Measurements from ENCODE around the gene CDK5RAP3. TPM values are rescaled to one million over a fixed set of nuclear protein-coding genes. Genes with fewer than 3 reads are reported as not detected.

CDK5RAP3 gene
- polyA plus RNA-seq, 1 donor from 2014 or later, result 343 TPM

GRCh38 chr17:47968836-47969235, 2.1 kb upstream of the CDK5RAP3 start:
- H3K9me2 ChIP-seq (ENCODE audit: insufficient read depth, low read length), result no peaks in the 10 kb centered on the region
- no peak overlapping the region for H3K4me2 ChIP-seq (ENCODE audit: low read length)
- no peaks in the 10 kb centered on the region for H4K20me1 ChIP-seq (ENCODE audit: insufficient read depth)
- H3K27me3 ChIP-seq (ENCODE audit: insufficient read depth, low read depth, low read length), result no peaks in the 10 kb centered on the region
- no peak overlapping the region for H3K9ac ChIP-seq (ENCODE audit: low read length)
- no peak overlapping the region for H3K27ac ChIP-seq (ENCODE audit: low read length)
- TF ChIP-seq MXI1 (conservative IDR thresholded peaks at IDR 0.05; ENCODE audit: poor library complexity, severe bottlenecking) (no peak), EZH2 (IDR thresholded peaks at IDR 0.05; ENCODE audit: borderline replicate concordance, insufficient read depth, low read length, poor library complexity, severe bottlenecking) (no peak), SMC3 (conservative IDR thresholded peaks at IDR 0.05; ENCODE audit: poor library complexity) (no peak), CTCF (IDR thresholded peaks at IDR 0.05; ENCODE audit: poor library complexity, severe bottlenecking) (no peak)
- no peaks in the 10 kb centered on the region for H3K36me3 ChIP-seq (ENCODE audit: insufficient read depth, low read length)
- H2AFZ ChIP-seq (ENCODE audit: low read depth, low read length), result no peak overlapping the region
- no peak overlapping the region for H3K4me3 ChIP-seq (ENCODE audit: low read length)
- H3K9me3 ChIP-seq (ENCODE audit: low read length), result no peaks in the 10 kb centered on the region
- H3F3A ChIP-seq (ENCODE audit: insufficient read depth, low read length, poor library complexity, severe bottlenecking), result no peaks in the 10 kb centered on the region
- H3K79me2 ChIP-seq (replicated peaks; ENCODE audit: insufficient read depth, low read length), result peaks cover 9% of the 10 kb centered on the region

DNA sequence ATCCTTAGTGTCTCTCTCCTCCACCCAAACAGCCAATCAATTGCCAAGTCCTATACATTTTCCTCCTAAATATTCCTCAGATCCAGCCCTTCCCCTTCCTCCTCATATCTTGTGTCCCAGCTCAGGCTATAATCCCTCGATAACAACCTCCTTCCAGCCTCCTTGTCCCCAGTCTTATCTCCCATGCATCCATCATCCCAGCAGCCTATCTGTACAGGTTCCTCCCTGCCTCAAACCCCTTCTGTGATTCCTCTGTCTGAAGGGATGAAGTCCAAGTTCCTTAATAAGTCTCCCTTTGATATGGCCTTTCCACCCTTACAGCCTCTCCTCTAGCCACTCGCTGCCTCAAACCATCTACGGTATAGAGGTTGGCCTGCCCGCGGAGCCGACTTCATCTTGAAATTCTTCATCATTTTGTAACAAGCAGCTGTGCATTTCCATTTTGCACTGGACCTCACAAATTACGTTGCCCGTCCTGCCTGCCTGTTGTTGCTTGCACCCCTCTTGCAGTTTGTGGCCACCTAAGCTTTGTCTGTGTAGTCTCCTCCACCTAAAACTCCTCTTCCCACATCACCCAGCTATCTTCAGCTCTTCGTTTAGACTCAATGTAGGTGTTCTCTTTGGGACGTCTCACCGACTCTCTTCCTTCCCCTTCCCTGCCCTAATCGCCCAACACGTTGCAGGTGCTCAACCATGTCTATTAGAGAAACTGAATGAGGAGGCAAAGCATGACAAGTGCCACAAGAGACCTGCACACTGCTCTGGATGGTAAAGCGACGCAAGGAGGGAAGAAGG, 786 bp upstream of the CDK5RAP3 start:
- H3K9ac ChIP-seq (ENCODE audit: low read length), result no peak overlapping the region

More for the DNA sequence above, 786 bp upstream of the CDK5RAP3 start:
- Histone ChIP-seq H3K79me2 (replicated peaks; ENCODE audit: insufficient read depth, low read length) (peaks cover 9% of the 10 kb centered on the region), H2AFZ (ENCODE audit: low read depth, low read length) (peak overlapping the region; percentile 15), H3K27me3 (ENCODE audit: insufficient read depth, low read depth, low read length) (no peaks in the 10 kb centered on the region), H3K27ac (ENCODE audit: low read length) (no peak overlapping the region), H3K4me3 (ENCODE audit: low read length) (peak overlapping the region; percentile 97), H4K20me1 (ENCODE audit: insufficient read depth) (no peaks in the 10 kb centered on the region), H3K4me2 (ENCODE audit: low read length) (no peak overlapping the region), H3K36me3 (ENCODE audit: insufficient read depth, low read length) (no peaks in the 10 kb centered on the region), H3K9me2 (ENCODE audit: insufficient read depth, low read length) (no peaks in the 10 kb centered on the region), H3K9me3 (ENCODE audit: low read length) (no peaks in the 10 kb centered on the region), H3F3A (ENCODE audit: insufficient read depth, low read length, poor library complexity, severe bottlenecking) (no peaks in the 10 kb centered on the region)
- TF ChIP-seq SMC3 (conservative IDR thresholded peaks at IDR 0.05; ENCODE audit: poor library complexity), result no peak
- TF ChIP-seq EP300 (conservative IDR thresholded peaks at IDR 0.05; ENCODE audit: poor library complexity, severe bottlenecking), result peak; percentile 17
- no peak for TF ChIP-seq CTCF (IDR thresholded peaks at IDR 0.05; ENCODE audit: poor library complexity, severe bottlenecking)
- no peak for TF ChIP-seq TAF1 (IDR thresholded peaks at IDR 0.05; ENCODE audit: low read depth)
- TF ChIP-seq MXI1 (conservative IDR thresholded peaks at IDR 0.05; ENCODE audit: poor library complexity, severe bottlenecking), result no peak
- TF ChIP-seq, protein P1, sequence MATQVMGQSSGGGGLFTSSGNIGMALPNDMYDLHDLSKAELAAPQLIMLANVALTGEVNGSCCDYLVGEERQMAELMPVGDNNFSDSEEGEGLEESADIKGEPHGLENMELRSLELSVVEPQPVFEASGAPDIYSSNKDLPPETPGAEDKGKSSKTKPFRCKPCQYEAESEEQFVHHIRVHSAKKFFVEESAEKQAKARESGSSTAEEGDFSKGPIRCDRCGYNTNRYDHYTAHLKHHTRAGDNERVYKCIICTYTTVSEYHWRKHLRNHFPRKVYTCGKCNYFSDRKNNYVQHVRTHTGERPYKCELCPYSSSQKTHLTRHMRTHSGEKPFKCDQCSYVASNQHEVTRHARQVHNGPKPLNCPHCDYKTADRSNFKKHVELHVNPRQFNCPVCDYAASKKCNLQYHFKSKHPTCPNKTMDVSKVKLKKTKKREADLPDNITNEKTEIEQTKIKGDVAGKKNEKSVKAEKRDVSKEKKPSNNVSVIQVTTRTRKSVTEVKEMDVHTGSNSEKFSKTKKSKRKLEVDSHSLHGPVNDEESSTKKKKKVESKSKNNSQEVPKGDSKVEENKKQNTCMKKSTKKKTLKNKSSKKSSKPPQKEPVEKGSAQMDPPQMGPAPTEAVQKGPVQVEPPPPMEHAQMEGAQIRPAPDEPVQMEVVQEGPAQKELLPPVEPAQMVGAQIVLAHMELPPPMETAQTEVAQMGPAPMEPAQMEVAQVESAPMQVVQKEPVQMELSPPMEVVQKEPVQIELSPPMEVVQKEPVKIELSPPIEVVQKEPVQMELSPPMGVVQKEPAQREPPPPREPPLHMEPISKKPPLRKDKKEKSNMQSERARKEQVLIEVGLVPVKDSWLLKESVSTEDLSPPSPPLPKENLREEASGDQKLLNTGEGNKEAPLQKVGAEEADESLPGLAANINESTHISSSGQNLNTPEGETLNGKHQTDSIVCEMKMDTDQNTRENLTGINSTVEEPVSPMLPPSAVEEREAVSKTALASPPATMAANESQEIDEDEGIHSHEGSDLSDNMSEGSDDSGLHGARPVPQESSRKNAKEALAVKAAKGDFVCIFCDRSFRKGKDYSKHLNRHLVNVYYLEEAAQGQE (IDR thresholded peaks at IDR 0.05; ENCODE audit: borderline replicate concordance), result no peak
- no peak for TF ChIP-seq RAD21 (conservative IDR thresholded peaks at IDR 0.05)
